Osteoblast (primary cell): ENCODE results near the gene PPP4R2. TPM values are rescaled to one million over a fixed set of nuclear protein-coding genes. Genes with fewer than 3 reads are reported as not detected.
A peak's percentile ranks its signal among the peaks of the same experiment; 100 is the strongest.

ENCODE experiments used
- DNase-seq: peaks from one replicate; pipeline ENCODE4 v3.0.0; 2011; ENCODE audit warnings: low spot score, mixed read lengths; ENCODE audit not compliant: insufficient read length; ENCODE audit errors: missing footprints
- H2AFZ ChIP-seq: 2 replicates; pipeline ENCODE4 v1.6.0; 2011; ENCODE audit warnings: mild to moderate bottlenecking, low read length
- H3K27ac ChIP-seq: 2 replicates; pipeline ENCODE4 v1.5.1; 2011; ENCODE audit warnings: mild to moderate bottlenecking, low read depth, low read length, moderate library complexity
- H3K27me3 ChIP-seq: 2 replicates; pipeline ENCODE4 v1.6.0; 2012; ENCODE audit warnings: mild to moderate bottlenecking, control low read depth, inconsistent platforms, low read length, moderate library complexity; ENCODE audit not compliant: insufficient read depth
- H3K36me3 ChIP-seq: 2 replicates; pipeline ENCODE4 v1.5.1; 2011; ENCODE audit warnings: mild to moderate bottlenecking, low read length, control low read depth, moderate library complexity; ENCODE audit not compliant: insufficient read depth
- H3K4me1 ChIP-seq: 2 replicates; pipeline ENCODE4 v1.5.1; 2011; ENCODE audit warnings: mild to moderate bottlenecking, low read length, control low read depth, moderate library complexity; ENCODE audit not compliant: insufficient read depth
- H3K4me2 ChIP-seq: 2 replicates; pipeline ENCODE4 v1.6.0; 2011; ENCODE audit warnings: mild to moderate bottlenecking, low read length; ENCODE audit not compliant: insufficient read depth
- H3K4me3 ChIP-seq: fragments of 200-600 bp; sonication (generic); 3 replicates; pipeline ENCODE4 v1.5.1; 2012; ENCODE audit warnings: mild to moderate bottlenecking, low read length, inconsistent platforms; ENCODE audit not compliant: insufficient read depth
- H3K79me2 ChIP-seq: 2 replicates; pipeline ENCODE4 v1.6.0; 2012; ENCODE audit warnings: mild to moderate bottlenecking, low read length, control low read depth, inconsistent platforms; ENCODE audit not compliant: insufficient read depth
- H3K9me3 ChIP-seq: 2 replicates; pipeline ENCODE4 v1.5.1; 2011; ENCODE audit warnings: low read depth, low read length, control low read depth
- H4K20me1 ChIP-seq: 2 replicates; pipeline ENCODE4 v1.6.0; 2012; ENCODE audit warnings: mild to moderate bottlenecking, low read length, control low read depth; ENCODE audit not compliant: insufficient read depth
- total RNA-seq: library from RNA; depleted of rRNA; stranded (reverse); fragments of >200 nt; gene quantifications from 2 replicates; pipeline ENCODE4 v1.2.3, GENCODE V29; 2012
- TF ChIP-seq, protein P1 (sequence below): IDR thresholded peaks from 2 replicates; pipeline ENCODE4 v1.5.1; 2011; ENCODE audit warnings: mild to moderate bottlenecking, low read depth, low read length, moderate library complexity; ENCODE audit errors: extremely low read depth

The PPP4R2 gene
- total RNA-seq, 1 donor = 84.3 TPM

- peak overlapping the region; percentile 13 for H3K27ac ChIP-seq
- no peak overlapping the region for H3K4me2 ChIP-seq
- peaks cover 39% of the 10 kb centered on the region for H3K4me1 ChIP-seq
- peaks cover 15% of the 10 kb centered on the region for H3K36me3 ChIP-seq
- no peaks in the 10 kb centered on the region for H4K20me1 ChIP-seq
- H3K79me2 ChIP-seq = peaks cover 2% of the 10 kb centered on the region
- H3K27me3 ChIP-seq = no peaks in the 10 kb centered on the region
- no peaks in the 10 kb centered on the region for H3K9me3 ChIP-seq
- DNase-seq = no peak
- no peak overlapping the region for H3K4me3 ChIP-seq
- TF ChIP-seq, protein P1, sequence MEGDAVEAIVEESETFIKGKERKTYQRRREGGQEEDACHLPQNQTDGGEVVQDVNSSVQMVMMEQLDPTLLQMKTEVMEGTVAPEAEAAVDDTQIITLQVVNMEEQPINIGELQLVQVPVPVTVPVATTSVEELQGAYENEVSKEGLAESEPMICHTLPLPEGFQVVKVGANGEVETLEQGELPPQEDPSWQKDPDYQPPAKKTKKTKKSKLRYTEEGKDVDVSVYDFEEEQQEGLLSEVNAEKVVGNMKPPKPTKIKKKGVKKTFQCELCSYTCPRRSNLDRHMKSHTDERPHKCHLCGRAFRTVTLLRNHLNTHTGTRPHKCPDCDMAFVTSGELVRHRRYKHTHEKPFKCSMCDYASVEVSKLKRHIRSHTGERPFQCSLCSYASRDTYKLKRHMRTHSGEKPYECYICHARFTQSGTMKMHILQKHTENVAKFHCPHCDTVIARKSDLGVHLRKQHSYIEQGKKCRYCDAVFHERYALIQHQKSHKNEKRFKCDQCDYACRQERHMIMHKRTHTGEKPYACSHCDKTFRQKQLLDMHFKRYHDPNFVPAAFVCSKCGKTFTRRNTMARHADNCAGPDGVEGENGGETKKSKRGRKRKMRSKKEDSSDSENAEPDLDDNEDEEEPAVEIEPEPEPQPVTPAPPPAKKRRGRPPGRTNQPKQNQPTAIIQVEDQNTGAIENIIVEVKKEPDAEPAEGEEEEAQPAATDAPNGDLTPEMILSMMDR = no peak
- no peak overlapping the region for H2AFZ ChIP-seq
These were observed 71.8 kb downstream of the PPP4R2 start for GRCh38 chr3:73068419-73068818.

GRCh38 chr3:73069187-73069586, 72.6 kb downstream of the PPP4R2 start:
- no peak overlapping the region for H3K27ac ChIP-seq
- peaks cover 15% of the 10 kb centered on the region for H3K36me3 ChIP-seq
- peaks cover 2% of the 10 kb centered on the region for H3K79me2 ChIP-seq
- H3K4me1 ChIP-seq = peaks cover 45% of the 10 kb centered on the region
- no peak overlapping the region for H3K4me3 ChIP-seq
- H3K4me2 ChIP-seq = no peak overlapping the region
- no peaks in the 10 kb centered on the region for H4K20me1 ChIP-seq
- H2AFZ ChIP-seq = no peak overlapping the region
- TF ChIP-seq, protein P1 = no peak
- DNase-seq = no peak
- H3K9me3 ChIP-seq = no peaks in the 10 kb centered on the region
- no peaks in the 10 kb centered on the region for H3K27me3 ChIP-seq

GRCh38 chr3:73069775-73070444, 73.3 kb downstream of the PPP4R2 start:
- Histone ChIP-seq H3K79me2 (peaks cover 2% of the 10 kb centered on the region), H4K20me1 (no peaks in the 10 kb centered on the region), H2AFZ (no peak overlapping the region), H3K4me1 (peaks cover 50% of the 10 kb centered on the region), H3K9me3 (no peaks in the 10 kb centered on the region), H3K36me3 (peaks cover 8% of the 10 kb centered on the region), H3K27me3 (no peaks in the 10 kb centered on the region), H3K27ac (peak overlapping the region; percentile 88), H3K4me3 (no peak overlapping the region), H3K4me2 (no peak overlapping the region)
- DNase-seq = no peak
- TF ChIP-seq, protein P1 = no peak

DNA sequence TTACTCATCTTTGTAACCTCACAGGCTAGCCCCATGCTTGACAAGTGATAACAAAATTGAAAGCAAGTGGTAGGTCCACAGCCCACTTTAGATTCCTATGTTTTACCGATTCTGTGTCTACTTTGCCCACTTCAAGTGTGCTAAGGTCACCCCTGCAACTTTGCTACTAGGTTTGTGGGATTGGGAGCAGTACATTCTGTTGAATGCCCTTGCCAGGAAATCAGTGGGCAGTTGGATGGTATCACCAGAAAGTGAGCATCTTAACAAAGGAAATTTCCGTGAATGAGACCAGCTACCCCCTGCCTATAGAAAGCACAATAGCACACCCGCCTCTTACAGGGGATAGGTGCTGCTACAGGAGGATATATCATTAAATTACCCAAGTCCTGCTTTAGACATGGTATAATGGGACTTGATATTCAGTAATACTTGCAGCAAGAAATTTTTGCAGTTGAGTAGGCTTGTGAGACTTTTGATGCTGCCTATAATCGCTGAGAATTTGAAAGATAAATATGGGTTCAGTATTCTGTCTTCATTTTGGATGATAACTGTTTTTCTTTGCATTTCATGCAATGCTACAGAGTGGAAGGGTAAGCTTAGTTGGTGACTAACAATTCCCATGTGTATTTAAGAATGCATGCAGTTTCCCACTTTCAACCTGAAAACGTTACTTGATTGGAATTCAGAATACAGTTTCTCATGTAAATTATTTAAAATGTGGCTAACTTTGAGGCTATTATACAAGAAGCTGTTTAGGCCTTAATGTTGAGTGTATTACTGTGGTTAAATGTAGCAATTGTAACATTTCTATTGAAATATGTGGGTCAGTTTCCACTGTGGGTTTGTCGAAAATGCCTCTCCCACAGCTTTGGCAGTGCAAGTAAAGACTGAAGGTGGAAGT, 74.3 kb downstream of the PPP4R2 start:
- Histone ChIP-seq H3K9me3 (no peaks in the 10 kb centered on the region), H3K4me1 (peaks cover 50% of the 10 kb centered on the region), H3K4me2 (peak overlapping the region; percentile 72), H3K79me2 (no peaks in the 10 kb centered on the region), H3K36me3 (peaks cover 6% of the 10 kb centered on the region), H4K20me1 (no peaks in the 10 kb centered on the region), H3K4me3 (peak overlapping the region; percentile 16), H2AFZ (no peak overlapping the region), H3K27ac (peak overlapping the region; percentile 88), H3K27me3 (no peaks in the 10 kb centered on the region)
- TF ChIP-seq, protein P1 = no peak
- peak; percentile 77 for DNase-seq
